Vagina (tissue), 1 donor: ENCODE data around the gene LMNA. TPM values are rescaled to one million over a fixed set of nuclear protein-coding genes. Genes with fewer than 3 reads are reported as not detected.

Experiments
- total RNA-seq: library from RNA; depleted of rRNA; stranded (reverse); fragments of >200 nt; gene quantifications from one replicate; pipeline ENCODE4 v1.2.3, GENCODE V29; 2016

LMNA gene
- total RNA-seq, 1 donor from 2014 or later: 436 TPM

Other genes starting within 250 kb of the LMNA start
- 38.3 TPM for gene RIT1, start 203.4 kb upstream of the LMNA start, total RNA-seq
- gene KHDC4, start 180.3 kb upstream of the LMNA start, total RNA-seq: 47.6 TPM
- gene RXFP4, start 173.1 kb upstream of the LMNA start, total RNA-seq: not detected
- 76.4 TPM for gene ARHGEF2, start 136.2 kb upstream of the LMNA start, total RNA-seq
- 187 TPM for gene SSR2, start 93.8 kb upstream of the LMNA start, total RNA-seq
- gene UBQLN4, start 60.9 kb upstream of the LMNA start, total RNA-seq: 27.0 TPM
- 73.9 TPM for gene LAMTOR2, start 59.9 kb upstream of the LMNA start, total RNA-seq
- 52.1 TPM for gene RAB25, start 53.6 kb upstream of the LMNA start, total RNA-seq
- 1.2 TPM for gene MEX3A, start 32.2 kb upstream of the LMNA start, total RNA-seq
- 18.7 TPM for gene SEMA4A, start 38.9 kb downstream of the LMNA start, total RNA-seq
- 14.0 TPM for gene SLC25A44, start 79.4 kb downstream of the LMNA start, total RNA-seq
- gene PMF1, start 98.3 kb downstream of the LMNA start, total RNA-seq: 44.7 TPM
- gene BGLAP, start 127.5 kb downstream of the LMNA start, total RNA-seq: not detected
- gene PAQR6, start 133.3 kb downstream of the LMNA start, total RNA-seq: 2.0 TPM
- 57.7 TPM for gene SMG5, start 168.1 kb downstream of the LMNA start, total RNA-seq
- gene TMEM79, start 169.6 kb downstream of the LMNA start, total RNA-seq: 27.3 TPM
- gene GLMP, start 181.0 kb downstream of the LMNA start, total RNA-seq: 36.1 TPM
- gene VHLL, start 184.6 kb downstream of the LMNA start, total RNA-seq: not detected
- gene CCT3, start 223.6 kb downstream of the LMNA start, total RNA-seq: 186 TPM
- not detected for gene TSACC, start 223.8 kb downstream of the LMNA start, total RNA-seq